GM12891 (cell line): ENCODE data around the gene PLEKHG1.
A peak's percentile ranks its signal among the peaks of the same experiment; 100 is the strongest.

Experiments used
- POLR2A ChIP-seq: IDR thresholded peaks from 2 replicates; pipeline ENCODE4 v1.6.1; 2011; ENCODE audit warnings: low read depth, low read length, control low read depth
- POLR2AphosphoS5 ChIP-seq: IDR thresholded peaks from 2 replicates; pipeline ENCODE4 v1.6.1; 2011; ENCODE audit warnings: low read depth, low read length, control low read depth
- SPI1 ChIP-seq: IDR thresholded peaks from 2 replicates; pipeline ENCODE4 v1.6.1; 2011; ENCODE audit warnings: low read depth, low read length, control low read depth
- TAF1 ChIP-seq: IDR thresholded peaks from 2 replicates; pipeline ENCODE4 v1.6.1; 2011; ENCODE audit warnings: low read depth, low read length, control low read depth

DNA sequence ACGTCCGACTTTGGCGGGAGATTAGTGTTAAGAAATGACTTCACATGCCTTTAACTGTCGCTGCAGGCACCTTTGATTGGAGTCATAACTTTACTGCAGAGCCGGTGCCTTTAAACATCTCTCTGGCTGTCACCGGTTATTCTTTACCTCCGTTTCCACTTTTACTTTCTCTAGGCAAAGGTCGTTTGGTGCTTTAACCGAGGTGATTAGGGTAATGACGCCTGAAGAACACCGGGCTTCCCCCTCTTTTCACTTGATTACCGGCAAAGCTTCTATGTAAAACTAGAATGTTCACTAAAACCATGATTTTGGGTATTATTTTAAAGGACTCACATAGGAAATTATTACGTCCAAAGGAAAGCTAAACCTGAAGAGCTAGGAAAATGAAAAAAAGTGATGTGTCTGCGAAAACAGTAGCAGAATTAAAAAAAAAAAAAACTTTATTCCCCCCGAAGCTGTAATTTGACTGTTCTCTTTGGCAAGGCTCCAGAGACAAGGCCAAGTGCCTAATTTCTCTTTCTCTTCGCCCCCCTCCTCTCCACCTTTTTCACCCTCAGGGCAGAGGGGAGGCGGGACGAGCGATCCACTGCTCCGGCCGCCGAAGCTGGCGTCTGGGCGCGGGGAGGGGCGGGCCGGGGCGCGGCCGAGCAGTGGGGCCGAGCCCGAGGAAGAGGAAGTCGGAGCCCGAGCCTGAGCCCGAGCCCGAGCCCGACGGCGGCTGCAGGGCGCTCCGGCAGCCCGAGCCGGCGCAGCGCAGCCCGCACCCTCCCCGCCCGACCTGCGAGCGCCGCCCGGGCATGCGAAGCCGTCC lies at the start of gene PLEKHG1:
- TF ChIP-seq SPI1 (peak; percentile 56), POLR2AphosphoS5 (no peak), TAF1 (no peak), POLR2A (no peak)
